ENCODE results near the gene SIPA1L3.

The SIPA1L3 gene

GRCh38 chr19:37980419-37981170, 73.6 kb downstream of the SIPA1L3 start:
- DNase-seq: no peak

DNA sequence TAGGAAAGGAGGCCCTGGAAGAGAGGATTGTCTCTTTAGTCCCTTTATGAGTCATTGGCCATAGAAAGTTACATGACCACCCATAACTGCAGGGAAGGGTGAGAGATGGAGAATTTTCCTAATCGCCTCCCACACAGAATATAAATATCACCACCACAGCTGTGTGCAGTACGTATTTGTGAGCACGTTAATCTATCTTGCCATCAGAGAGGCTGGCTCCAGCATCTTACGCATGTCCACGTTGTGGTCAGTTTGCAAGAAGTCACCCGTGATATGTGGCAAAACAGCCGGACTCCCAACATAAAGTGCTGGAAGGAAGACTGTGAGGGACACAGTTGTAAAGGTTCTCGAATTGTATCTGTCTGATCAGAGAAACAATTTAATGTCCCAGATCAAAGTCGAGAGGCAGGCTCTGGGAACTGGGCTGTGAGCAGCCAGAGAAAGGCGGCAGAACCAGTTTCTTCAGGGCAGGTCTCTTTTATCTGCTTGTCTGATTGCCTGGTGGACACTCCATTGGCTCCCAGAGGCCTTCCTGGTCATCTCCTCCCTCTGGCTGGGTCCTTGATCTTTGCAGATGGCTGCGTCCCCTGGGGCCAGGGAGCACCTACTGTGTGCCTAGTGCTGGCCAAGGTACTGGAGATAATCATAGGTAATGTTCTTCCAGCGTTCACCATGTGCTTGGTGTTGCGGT, 74.9 kb downstream of the SIPA1L3 start:
- no peak for DNase-seq

DNA sequence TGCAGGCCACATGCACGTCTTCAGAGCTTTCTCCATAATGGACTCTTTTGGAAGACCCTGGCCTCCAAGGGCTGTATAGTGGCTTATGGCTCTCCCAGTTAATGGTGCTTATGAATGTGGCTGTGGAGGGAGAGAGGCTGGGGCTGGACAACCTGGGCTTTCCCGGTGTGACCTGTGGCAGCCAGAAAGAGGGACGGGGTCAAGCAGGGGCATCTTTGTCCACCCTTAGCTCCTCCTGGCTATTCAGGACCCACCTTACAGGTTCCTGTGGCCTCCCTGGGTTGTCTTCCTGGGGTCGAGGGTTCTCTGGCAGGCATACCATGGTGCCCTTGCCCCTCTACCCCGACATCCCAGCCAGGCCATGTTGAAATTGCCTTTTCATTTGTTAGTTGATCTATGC, 75.6 kb downstream of the SIPA1L3 start:
- DNase-seq: no peak

GRCh38 chr19:37983153-37983552, 76.1 kb downstream of the SIPA1L3 start:
- no peak for DNase-seq

DNA sequence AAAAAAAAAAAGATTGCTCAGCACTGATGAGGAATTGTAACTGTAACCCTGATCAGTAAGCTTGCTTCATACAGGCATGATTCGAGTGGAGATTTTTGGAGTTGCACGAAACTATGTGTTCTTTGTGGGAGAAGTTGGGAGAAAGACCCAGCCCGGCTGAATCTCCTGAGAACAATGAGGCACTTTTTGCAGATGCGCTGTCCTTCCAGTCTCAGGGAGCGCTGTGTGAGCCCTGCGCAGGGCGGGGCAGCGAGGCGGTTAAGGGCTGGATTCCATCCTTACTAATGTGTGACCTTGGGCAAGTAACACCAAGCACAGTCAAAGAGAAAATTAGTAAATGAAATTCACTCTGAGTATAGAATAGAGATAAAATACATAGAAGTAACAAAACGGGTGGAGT, 76.9 kb downstream of the SIPA1L3 start:
- no peak for DNase-seq

- no peak for DNase-seq
Observed at GRCh38 chr19:37986048-37986750, 79.2 kb downstream of the SIPA1L3 start.

DNA sequence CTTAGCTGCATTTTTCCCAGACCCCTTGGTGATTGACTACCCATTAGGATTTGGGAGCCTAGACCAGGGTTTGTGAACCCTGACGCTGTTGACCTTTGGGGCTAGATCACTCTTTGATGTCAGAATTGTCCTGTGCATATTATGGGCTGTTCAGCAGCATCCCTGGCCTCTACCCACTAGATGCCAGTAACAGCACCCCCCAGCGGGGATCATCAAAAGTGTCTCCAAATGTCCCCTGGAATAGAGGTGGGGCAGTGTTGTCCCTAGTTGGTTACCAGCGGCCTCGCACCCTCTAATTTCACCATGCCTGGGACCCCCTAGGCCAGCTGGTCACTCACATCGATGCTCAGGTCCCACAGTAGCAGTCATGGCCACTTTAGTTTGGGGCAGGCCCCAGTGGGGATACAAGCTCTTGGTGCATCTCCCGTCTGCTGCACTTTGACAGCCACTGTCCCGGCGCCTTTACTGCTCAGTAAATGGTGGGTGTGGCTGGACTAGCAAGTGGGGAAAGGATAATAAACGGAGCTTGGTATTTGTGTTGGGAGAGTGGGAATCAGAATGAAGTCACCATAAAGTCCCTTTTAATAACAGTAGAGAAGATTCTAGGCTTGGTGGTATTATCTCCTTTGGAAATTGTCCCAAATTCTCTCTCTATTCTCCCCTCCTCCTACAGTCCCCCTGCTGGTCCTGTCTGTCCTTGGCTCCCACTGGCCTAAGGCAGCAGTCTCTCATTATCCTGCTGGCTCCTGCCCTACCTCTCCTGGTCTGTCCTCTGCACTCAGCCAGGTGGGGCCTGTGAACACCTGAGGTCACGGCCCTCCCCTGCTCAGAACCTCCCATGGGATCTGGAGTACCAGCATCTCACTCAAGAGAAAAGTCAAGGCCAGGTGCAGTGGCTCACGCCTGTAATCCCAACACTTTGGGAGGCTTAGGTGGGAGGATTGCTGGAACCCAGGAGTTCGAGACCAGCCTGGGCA, 80.6 kb downstream of the SIPA1L3 start:
- no peak for DNase-seq

- no peak for DNase-seq
Observed at GRCh38 chr19:37988758-37989635, 82.0 kb downstream of the SIPA1L3 start.

DNA sequence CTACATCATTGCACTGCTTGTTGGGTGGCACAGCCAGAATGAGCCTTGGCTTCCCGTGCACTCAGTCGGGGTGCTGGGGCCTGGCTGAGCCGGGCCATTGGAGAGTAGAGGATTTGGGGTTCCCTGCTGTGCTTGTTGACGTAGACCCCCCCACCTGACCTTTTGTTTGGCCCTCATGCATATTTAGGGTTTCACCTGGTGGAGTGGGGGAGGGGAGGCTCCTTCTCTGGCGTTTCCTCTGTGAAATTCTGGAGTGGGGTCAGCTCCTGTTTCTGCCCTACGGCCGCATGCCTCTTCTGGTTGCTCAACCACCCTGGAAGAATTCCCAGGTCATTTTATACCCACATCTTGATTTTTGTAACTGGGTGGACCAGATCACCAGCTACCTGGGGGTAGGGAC, 82.8 kb downstream of the SIPA1L3 start:
- DNase-seq: no peak

- DNase-seq: no peak
Observed at GRCh38 chr19:37990362-37990761, 83.4 kb downstream of the SIPA1L3 start.

DNA sequence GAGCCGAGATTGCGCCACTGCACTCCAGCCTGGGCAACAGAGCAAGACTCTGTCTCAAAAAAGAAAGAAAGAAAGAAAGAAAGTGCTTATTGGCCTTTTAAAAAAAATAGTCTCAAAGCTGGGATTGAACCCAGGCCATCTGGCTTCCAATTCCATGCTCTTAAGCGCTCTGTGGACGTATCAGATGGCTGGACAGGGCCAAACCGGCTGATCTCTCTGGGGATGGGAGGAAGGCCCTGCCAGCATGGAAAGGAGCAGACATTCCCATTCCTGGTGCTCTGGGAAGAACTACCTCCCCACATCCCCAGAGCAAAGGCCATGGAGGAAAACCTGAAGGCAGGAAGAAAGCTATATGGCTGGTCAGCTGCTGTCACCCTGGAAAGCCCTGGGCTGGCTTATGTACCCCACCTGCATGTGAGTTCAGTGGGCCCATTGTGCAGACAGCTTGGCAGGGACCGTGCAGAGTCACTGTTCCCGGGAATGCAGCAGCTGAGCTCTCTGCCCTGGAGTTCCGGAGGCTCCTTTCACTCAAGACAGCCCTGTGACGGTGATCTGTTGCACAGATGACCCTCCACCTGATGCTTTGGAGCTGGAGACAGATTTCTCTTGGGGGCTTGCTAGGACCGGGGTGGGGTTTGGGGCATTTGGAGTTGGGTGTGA, 84.3 kb downstream of the SIPA1L3 start:
- no peak for DNase-seq

DNA sequence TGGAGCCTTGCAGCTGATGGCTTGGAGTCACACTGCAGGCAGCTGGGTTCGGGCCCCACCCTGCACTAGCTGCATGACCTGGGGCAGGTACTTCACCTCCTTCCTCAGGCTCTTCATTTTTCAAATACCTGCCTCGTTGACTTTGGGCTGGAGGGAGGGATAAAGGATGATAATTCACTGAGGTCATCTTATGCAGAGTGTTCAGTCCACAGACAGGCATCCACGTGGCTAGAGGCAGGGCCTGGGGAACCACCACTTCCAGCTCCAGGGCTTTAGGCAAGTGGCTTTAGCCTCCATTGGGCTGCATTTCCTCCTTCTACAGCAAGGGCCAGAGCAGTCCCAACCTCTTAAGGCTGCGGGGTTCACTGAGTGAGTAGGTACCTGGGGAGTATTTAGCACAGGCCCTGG, 84.8 kb downstream of the SIPA1L3 start:
- DNase-seq: no peak

DNA sequence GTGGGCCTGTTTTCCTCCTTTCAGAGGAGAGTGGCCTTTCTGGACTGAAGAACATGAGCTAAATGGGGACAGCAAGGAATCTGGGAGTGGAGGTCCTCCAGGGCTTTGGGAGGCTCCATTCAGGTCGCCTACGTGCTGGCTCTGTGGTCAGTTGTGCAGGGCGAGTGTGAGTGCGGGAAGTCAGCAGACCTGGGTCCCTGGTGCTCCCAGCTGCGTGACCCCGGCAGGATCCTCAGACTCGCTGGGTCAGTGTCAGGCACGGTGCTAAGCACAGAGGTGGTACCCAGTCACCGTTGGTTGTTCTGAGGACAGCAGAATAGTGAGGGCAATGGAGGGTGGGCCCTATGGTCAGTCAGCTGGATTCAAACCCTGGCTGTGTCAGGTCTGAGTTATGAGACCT, 85.8 kb downstream of the SIPA1L3 start:
- DNase-seq: no peak

DNA sequence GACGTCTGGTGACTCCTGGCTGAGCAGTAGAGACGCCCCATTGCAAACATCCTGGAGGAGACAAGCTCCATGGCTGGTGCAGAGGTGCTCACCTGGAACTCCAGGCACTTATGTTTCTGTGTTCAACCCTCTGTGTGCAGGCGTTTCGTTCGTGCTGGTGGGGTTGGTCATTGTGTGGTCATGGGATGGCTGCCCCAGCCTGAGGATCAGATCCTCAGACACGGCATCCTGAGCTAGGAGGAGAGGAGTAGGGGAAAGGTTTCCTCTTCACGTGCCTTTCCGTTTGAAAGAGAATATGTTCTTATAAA, 87.8 kb downstream of the SIPA1L3 start:
- no peak for DNase-seq

- no peak for DNase-seq
Observed at GRCh38 chr19:37995346-37995745, 88.3 kb downstream of the SIPA1L3 start.

GRCh38 chr19:37997911-37998344, 90.9 kb downstream of the SIPA1L3 start:
- DNase-seq: no peak

DNA sequence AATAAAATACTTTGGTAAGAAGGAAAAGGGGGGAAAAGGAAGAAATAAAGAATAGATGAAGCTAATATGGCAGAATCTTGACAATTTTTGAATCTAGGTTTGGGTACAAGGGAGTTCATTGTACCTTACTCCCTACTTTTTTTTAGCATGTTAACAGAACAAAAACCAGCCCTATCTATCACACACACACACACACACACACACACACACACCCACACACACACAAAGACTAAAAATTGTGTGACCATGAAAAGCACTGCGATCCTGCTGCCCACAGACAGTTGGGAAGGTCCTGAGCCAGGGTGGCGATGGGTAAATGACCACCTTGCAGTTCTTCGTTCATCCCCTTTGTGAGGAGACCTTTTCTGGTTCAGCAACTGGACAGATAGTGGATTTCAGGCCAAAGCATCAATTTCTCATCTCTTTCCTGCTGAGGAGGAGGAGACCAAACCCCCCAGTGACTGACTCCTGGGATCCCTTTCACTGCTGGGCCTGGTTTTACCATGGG, 91.8 kb downstream of the SIPA1L3 start:
- no peak for DNase-seq

DNA sequence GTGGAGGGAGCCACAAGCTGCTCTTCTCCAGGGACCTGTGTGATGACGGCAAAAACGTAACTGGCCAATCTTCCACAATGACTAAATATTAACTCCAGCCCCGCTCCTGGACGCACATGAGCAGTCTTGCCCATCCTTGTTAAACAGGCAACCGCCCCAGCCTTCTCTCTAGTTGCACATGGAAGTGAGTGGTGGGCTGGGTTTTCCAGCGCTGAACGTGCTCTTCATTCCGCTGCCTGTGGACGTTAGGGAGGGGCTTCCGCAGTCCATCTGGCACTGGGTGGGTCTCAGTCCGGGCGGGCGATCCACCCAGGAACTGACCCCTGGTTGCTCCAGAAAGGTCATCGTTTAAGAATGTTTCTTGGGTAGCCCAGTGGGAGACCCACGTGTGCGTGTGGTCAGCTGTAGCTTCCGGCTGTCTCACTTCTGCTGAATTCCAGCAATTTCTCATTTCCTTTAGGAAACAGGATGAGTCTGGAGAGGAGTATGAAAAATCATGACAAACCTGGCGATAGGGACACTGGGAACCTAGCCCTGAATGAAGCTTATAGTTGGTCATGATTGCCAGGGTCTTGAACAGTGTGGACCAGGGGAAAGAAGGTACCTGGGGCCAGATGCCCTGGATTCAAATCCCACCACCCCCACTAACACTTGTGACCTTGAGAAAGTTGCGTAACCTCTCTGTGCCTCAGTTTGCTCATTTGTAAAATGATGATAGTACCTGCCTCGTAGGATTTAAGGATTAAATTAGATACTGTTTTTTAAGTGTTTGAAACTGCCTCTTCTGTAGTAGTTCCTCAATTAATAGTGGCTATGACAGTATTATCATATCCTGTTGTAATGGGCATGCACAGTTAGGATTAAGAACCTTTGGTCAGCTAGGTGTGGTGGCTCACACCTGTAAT, 92.6 kb downstream of the SIPA1L3 start:
- DNase-seq: no peak

DNA sequence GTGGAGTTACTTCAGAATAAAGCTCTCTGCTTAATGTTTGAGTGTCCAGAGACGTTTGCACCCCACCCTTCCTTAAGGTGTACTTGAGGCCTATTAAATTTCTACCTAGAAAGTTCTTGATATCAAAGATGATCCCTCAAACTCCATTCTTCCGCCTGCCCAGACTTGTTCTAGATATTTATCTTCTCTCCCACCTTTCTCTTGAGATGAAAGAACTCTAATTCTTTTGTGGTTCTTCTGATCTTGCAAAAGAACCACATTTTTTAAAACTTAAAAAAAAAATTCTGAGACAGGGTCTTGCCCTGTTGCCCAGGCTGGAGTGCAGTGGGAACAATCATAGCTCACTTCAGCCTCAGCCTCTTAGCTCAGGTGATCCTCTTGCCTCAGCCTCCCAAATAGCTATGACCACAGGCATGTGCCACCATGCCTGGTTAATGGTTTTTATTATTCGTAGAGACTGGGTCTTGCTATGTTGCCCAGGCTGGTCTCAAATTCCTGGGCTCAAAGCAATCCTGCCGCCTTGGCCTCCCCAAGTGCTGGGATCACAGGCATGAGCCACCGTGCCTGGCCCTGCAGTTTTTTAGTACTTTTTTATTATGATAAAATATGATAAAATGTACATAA, 94.3 kb downstream of the SIPA1L3 start:
- DNase-seq: no peak

Measured in activated CD4-positive, alpha-beta T cell treated with anti-CD3 and anti-CD28 coated beads, Interleukin-2, amount 50 U/mL, for 4 hours (primary cell).